Loucy (cell line): ENCODE measurements around the gene EIF6.

Experiments used
- EZH2phosphoT487 ChIP-seq: fragments of 200-600 bp; IDR thresholded peaks from 2 replicates; pipeline ENCODE4 v1.6.1; 2018; ENCODE audit warnings: antibody characterized with exemption, mild to moderate bottlenecking, moderate library complexity, borderline replicate concordance
- TF ChIP-seq, protein P1 (sequence below): fragments of 200-600 bp; sonication (generic); conservative IDR thresholded peaks from 2 replicates; pipeline ENCODE4 v1.5.1; 2014; ENCODE audit warnings: mild to moderate bottlenecking, antibody characterized with exemption, low read length

DNA sequence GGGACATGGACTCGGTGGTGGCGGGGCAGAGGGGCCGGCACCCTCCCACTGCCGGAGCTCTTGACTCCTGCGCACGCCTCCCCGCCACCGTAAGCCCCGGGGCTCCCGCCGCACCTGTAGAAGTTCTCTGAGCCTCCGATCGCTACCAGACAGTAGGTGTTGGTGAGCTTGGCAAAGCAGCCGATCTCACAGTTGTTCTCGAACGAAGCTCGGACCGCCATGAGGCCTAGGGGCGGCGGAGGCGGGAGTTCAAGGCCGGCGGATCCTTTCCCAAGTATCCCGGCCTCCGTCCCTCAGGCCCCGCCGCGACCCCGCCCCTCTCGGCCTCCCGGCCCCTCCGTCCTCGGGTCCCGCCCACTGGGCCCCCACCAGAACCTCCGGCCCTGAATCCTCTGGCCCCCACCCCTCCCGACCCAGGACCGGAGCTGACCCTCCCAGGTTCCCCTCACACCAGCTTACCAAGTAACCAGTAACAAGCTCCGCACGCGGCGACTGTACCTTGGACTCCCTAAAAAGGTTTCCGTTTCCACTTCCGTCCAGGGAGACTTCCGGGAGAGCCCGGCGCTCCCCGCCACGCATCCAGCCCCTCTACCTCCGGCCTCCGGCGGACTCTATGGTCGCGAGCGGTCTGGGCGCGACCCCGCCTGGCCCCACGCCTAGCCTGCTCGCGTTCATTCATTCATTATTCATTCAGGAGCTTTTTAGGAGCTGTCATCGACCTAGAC, at the start of gene EIF6:
- TF ChIP-seq, protein P1, sequence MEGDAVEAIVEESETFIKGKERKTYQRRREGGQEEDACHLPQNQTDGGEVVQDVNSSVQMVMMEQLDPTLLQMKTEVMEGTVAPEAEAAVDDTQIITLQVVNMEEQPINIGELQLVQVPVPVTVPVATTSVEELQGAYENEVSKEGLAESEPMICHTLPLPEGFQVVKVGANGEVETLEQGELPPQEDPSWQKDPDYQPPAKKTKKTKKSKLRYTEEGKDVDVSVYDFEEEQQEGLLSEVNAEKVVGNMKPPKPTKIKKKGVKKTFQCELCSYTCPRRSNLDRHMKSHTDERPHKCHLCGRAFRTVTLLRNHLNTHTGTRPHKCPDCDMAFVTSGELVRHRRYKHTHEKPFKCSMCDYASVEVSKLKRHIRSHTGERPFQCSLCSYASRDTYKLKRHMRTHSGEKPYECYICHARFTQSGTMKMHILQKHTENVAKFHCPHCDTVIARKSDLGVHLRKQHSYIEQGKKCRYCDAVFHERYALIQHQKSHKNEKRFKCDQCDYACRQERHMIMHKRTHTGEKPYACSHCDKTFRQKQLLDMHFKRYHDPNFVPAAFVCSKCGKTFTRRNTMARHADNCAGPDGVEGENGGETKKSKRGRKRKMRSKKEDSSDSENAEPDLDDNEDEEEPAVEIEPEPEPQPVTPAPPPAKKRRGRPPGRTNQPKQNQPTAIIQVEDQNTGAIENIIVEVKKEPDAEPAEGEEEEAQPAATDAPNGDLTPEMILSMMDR = no peak
- TF ChIP-seq EZH2phosphoT487 = no peak
